ENCODE measurements around the gene TMEM178B.

The TMEM178B gene

GRCh38 chr7:141268614-141269013, 194.8 kb downstream of the TMEM178B start:
- Histone ChIP-seq H3K36me3 (ENCODE audit: control insufficient read depth in 2 of 2, insufficient read depth in 1 of 2, low read length in 2 of 2) (no peaks in the 10 kb centered on the region), H3K27ac (ENCODE audit: extremely low read depth, low read depth, low read length) (no peak overlapping the region), H3K4me3 (ENCODE audit: low read depth, low read length) (no peak overlapping the region), H3K4me1 (ENCODE audit: control insufficient read depth, insufficient read depth, low read length) (no peaks in the 10 kb centered on the region), H3K9me3 (ENCODE audit: control insufficient read depth, insufficient read depth, low read depth, low read length) (no peaks in the 10 kb centered on the region)
- CTCF ChIA-PET, result interaction anchor here (0.7 kb wide), 1 partner anchor 265 kb away, joined by 3 read pairs; no protein-coding TSS in a partner anchor
- POLR2A ChIA-PET, result no interaction called here
- TF ChIP-seq ZBTB1 (tag by site-specific recombination; IDR thresholded peaks at IDR 0.05) (no peak), SP7 (tag by site-specific recombination; IDR thresholded peaks at IDR 0.05) (no peak), ZNF184 (tag by site-specific recombination; IDR thresholded peaks at IDR 0.05) (no peak), PRDM10 (tag by site-specific recombination; IDR thresholded peaks at IDR 0.05) (no peak), ZNF555 (tag by site-specific recombination; conservative IDR thresholded peaks at IDR 0.05) (no peak), ZSCAN30 (tag by site-specific recombination; IDR thresholded peaks at IDR 0.05) (no peak), ZNF274 (IDR thresholded peaks at IDR 0.05; ENCODE audit: low read length) (no peak), ZNF274 (tag by site-specific recombination; IDR thresholded peaks at IDR 0.05; ENCODE audit: borderline replicate concordance) (no peak), SCRT1 (tag by site-specific recombination; IDR thresholded peaks at IDR 0.05; ENCODE audit: borderline replicate concordance) (no peak), KLF7 (tag by site-specific recombination; IDR thresholded peaks at IDR 0.05; ENCODE audit: borderline replicate concordance) (no peak), KLF10 (tag by site-specific recombination; IDR thresholded peaks at IDR 0.05) (no peak), AEBP2 (tag by site-specific recombination; IDR thresholded peaks at IDR 0.05; ENCODE audit: borderline replicate concordance) (no peak), ZNF292 (tag by site-specific recombination; IDR thresholded peaks at IDR 0.05; ENCODE audit: borderline replicate concordance, low read depth) (no peak), ZNF423 (tag by site-specific recombination; IDR thresholded peaks at IDR 0.05) (no peak), ZFP37 (tag by site-specific recombination; IDR thresholded peaks at IDR 0.05) (no peak), FEZF1 (tag by site-specific recombination; IDR thresholded peaks at IDR 0.05) (no peak), ZFHX2 (tag by site-specific recombination; conservative IDR thresholded peaks at IDR 0.05) (no peak), SP2 (tag by site-specific recombination; IDR thresholded peaks at IDR 0.05) (no peak), ZNF514 (tag by site-specific recombination; IDR thresholded peaks at IDR 0.05) (no peak), ZFP3 (tag by site-specific recombination; IDR thresholded peaks at IDR 0.05; ENCODE audit: low read depth) (no peak)

- H3K4me1 ChIP-seq (ENCODE audit: control insufficient read depth, insufficient read depth, low read length), result no peaks in the 10 kb centered on the region
- ChIA-PET CTCF (interaction anchor here (0.7 to 1.5 kb wide), 2 partner anchors 200 to 262 kb away, joined by 3 read pairs; no protein-coding TSS in a partner anchor), POLR2A (no interaction called here)
- TF ChIP-seq ZNF146 (tag by site-specific recombination; IDR thresholded peaks at IDR 0.05), result no peak
- H3K27ac ChIP-seq (ENCODE audit: extremely low read depth, low read depth, low read length), result no peak overlapping the region
- H3K36me3 ChIP-seq (ENCODE audit: control insufficient read depth in 2 of 2, insufficient read depth in 1 of 2, low read length in 2 of 2), result no peaks in the 10 kb centered on the region
- H3K9me3 ChIP-seq (ENCODE audit: control insufficient read depth, insufficient read depth, low read depth, low read length), result no peaks in the 10 kb centered on the region
- no peak overlapping the region for H3K4me3 ChIP-seq (ENCODE audit: low read depth, low read length)
Observed at GRCh38 chr7:141271451-141271850, 197.6 kb downstream of the TMEM178B start.
